Upper lobe of left lung (tissue), 6 donors: ENCODE results near the gene IQCH. TPM values are rescaled to one million over a fixed set of nuclear protein-coding genes. Genes with fewer than 3 reads are reported as not detected.
"Not testable (repeated sequence)": the region's sequence is repeated elsewhere in the genome, so short reads cannot be mapped to it uniquely, and the experiment has no call there.

Experiments used
- ATAC-seq, 2 donors: fragments of 200-7000 bp; cut with Tn5 transposase; one replicate each; pipeline ENCODE4 v1.9.1; 2022; ENCODE audit warnings: mild to moderate bottlenecking in 2 of 2, moderate library complexity in 2 of 2; ENCODE audit not compliant: low FRiP score in 2 of 2
- DNase-seq, 2 donors: peaks; one replicate each; pipeline ENCODE4 v3.0.0-alpha.2; 2019 to 2020
- H3K27ac ChIP-seq, 4 donors: fragments of 200-600 bp; sonication (generic); one replicate each; pipeline ENCODE4 v1.5.1; 2016 to 2019
- H3K27me3 ChIP-seq, 4 donors: fragments of 200-600 bp; sonication (generic); one replicate each; pipeline ENCODE4 v1.5.1; 2017 to 2019
- H3K36me3 ChIP-seq, 4 donors: fragments of 200-600 bp; sonication (generic); one replicate each; pipeline ENCODE4 v1.5.1; 2016 to 2019
- H3K4me1 ChIP-seq, 4 donors: fragments of 200-600 bp; sonication (generic); one replicate each; pipeline ENCODE4 v1.5.1; 2018 to 2019
- H3K4me3 ChIP-seq, 4 donors: fragments of 200-600 bp; sonication (generic); one replicate each; pipeline ENCODE4 v1.5.1; 2017 to 2019; ENCODE audit warnings: mild to moderate bottlenecking in 2 of 4, moderate library complexity in 1 of 4
- H3K9me3 ChIP-seq, 4 donors: fragments of 200-600 bp; sonication (generic); one replicate each; pipeline ENCODE4 v1.5.1; 2018 to 2019
- EP300 ChIP-seq, 4 donors: sonication (generic); formaldehyde crosslinking; IDR thresholded peaks; one replicate each; pipeline ENCODE4 v1.5.1; 2017; ENCODE audit warnings: antibody characterized with exemption in 4 of 4, control low read depth in 2 of 4
- POLR2A ChIP-seq, 4 donors: fragments of 450-650 bp; IDR thresholded peaks; one replicate each; pipeline ENCODE4 v1.5.1; 2016 to 2017; ENCODE audit warnings: antibody characterized with exemption in 4 of 4, mild to moderate bottlenecking in 2 of 4
- POLR2AphosphoS5 ChIP-seq, 2 donors: sonication (generic); formaldehyde crosslinking; IDR thresholded peaks; one replicate each; pipeline ENCODE4 v1.5.1; 2017; ENCODE audit warnings: antibody characterized with exemption in 2 of 2
- WGBS, 2 donors: methylation state at CpG; one replicate each; pipeline ENCODE4 v1.1.5; 2017 to 2018; 5-methylcytosine and 5-hydroxymethylcytosine counted together
- total RNA-seq, 6 donors: library from RNA; depleted of rRNA in 4 of 6; stranded (reverse); fragments of >200 nt in 4 of 6; gene quantifications; one replicate each; pipeline versions ENCODE4 v1.1.0 to v1.2.1, GENCODE V29; 2016 to 2021
- TF ChIP-seq, protein P1 (sequence below), 6 experiments: fragments of 450-650 bp in 4 of 6; fragments of 200-600 bp in 2 of 6; sonication (generic) in 2 of 6; IDR thresholded peaks; one replicate each; pipeline ENCODE4 v1.5.1; 2016 to 2019; ENCODE audit warnings: antibody characterized with exemption in 6 of 6
- donor health status: DM: no; HTN: no; CAD: no; lungs with moderate emphysema.
- donor health status: DM: no; HTN: yes; CAD: no; lungs with severe emphysema.

Gene IQCH
- total RNA-seq, 6 donors from 2014 or later: 1.0 to 18.0 (median 2.7) TPM

DNA sequence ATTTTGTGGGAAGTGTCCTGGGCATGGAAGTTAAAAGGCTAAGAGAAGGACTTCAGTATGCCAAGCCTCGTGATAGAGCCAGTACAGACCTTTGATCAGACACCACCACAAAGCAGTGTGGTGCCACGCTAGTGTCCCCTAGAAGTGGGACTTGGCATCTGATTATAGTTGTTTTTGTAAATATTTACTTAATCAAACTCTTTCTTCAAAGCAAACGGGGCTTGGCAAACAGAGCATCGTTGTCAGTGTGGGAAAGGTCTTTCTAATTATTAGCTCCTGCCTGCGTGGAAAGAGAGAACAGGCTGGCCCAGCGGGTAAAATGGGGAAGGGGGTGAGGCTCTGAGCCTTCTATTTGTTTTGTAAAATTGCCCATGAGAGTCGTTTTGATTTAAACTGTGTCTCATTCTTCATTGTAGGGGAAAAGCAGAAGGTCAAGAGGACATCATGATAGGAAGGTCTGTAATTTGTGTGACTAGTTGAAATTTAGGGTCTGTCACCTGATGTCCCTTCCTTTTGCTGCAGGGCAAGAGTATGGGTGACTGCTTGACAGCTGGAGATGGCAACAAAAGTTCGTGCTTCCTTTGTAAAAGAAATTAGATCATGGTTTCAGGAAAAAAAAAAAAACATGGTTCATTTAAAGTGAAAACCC is 105.0 kb downstream of the IQCH start:
- H3K27me3 ChIP-seq: no peaks in the 10 kb centered on the region
- no peak overlapping the region for H3K4me3 ChIP-seq
- no peaks in the 10 kb centered on the region for H3K4me1 ChIP-seq
- peaks cover 0 to 3% (median 0%) of the 10 kb centered on the region in 4 donors for H3K9me3 ChIP-seq
- ATAC-seq (no peak), DNase-seq (no peak)
- no peaks in the 10 kb centered on the region for H3K36me3 ChIP-seq
- TF ChIP-seq POLR2A (IDR thresholded peaks at IDR 0.05): no peak
- TF ChIP-seq EP300 (IDR thresholded peaks at IDR 0.05): no peak
- TF ChIP-seq, protein P1, sequence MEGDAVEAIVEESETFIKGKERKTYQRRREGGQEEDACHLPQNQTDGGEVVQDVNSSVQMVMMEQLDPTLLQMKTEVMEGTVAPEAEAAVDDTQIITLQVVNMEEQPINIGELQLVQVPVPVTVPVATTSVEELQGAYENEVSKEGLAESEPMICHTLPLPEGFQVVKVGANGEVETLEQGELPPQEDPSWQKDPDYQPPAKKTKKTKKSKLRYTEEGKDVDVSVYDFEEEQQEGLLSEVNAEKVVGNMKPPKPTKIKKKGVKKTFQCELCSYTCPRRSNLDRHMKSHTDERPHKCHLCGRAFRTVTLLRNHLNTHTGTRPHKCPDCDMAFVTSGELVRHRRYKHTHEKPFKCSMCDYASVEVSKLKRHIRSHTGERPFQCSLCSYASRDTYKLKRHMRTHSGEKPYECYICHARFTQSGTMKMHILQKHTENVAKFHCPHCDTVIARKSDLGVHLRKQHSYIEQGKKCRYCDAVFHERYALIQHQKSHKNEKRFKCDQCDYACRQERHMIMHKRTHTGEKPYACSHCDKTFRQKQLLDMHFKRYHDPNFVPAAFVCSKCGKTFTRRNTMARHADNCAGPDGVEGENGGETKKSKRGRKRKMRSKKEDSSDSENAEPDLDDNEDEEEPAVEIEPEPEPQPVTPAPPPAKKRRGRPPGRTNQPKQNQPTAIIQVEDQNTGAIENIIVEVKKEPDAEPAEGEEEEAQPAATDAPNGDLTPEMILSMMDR (IDR thresholded peaks at IDR 0.05): no peak
- no peak for TF ChIP-seq POLR2AphosphoS5 (IDR thresholded peaks at IDR 0.05)
- H3K27ac ChIP-seq: no peak overlapping the region
- WGBS, 2 donors: 55 to 56% methylated on average over 8 of the region's 8 CpGs

DNA sequence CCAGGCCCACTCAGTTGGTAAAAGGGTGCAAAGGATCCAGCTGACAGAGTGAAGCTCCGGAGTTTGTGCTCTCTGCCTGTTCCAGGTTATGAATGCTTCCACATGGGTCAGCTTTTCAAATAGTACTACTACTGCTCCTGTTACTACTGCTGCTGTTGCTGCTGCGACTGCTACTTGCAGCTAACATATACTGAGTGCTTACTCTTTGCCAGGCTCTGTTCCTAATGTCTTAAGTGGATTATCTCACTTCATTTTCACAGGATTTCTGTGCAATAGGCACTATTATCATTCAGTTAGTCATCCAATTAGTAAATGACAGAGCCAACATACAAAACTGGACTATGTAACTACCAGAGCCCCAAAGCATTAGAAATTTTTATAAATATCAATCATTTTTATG is 106.5 kb downstream of the IQCH start:
- Histone ChIP-seq H3K27ac (no peak overlapping the region), H3K36me3 (no peaks in the 10 kb centered on the region), H3K4me1 (no peaks in the 10 kb centered on the region), H3K27me3 (no peaks in the 10 kb centered on the region), H3K9me3 (peaks cover 0 to 3% (median 0%) of the 10 kb centered on the region in 4 donors), H3K4me3 (no peak overlapping the region)
- 93 to 94% methylated on average over 2 of the region's 2 CpGs for WGBS, 2 donors
- ATAC-seq (no peak), DNase-seq (no peak)
- TF ChIP-seq POLR2A (IDR thresholded peaks at IDR 0.05) (no peak), EP300 (IDR thresholded peaks at IDR 0.05) (no peak)
- TF ChIP-seq, protein P1 (IDR thresholded peaks at IDR 0.05): no peak

DNA sequence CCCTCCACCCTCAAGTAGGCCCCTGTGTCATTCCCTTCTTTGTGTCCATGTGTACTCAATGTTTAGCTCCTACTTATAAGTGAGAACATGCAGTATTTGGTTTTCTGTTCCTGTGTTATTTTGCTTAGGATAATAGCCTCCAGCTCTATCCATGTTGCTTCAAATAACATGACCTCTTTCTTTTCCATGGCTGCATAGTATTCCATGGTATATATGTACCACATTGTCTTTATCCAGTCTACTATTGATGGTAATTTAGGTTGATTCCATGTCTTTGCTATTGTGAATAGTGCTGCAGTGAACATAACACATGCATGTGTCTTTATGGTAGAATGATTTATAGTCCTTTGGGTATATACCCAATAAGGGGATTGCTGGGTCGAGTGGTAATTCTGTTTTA is 109.1 kb downstream of the IQCH start:
- 35 to 50% methylated on average over 1 of the region's 1 CpG for WGBS, 2 donors
- not testable (repeated sequence) for H3K4me3 ChIP-seq, H3K4me1 ChIP-seq, H3K27ac ChIP-seq, DNase-seq, H3K9me3 ChIP-seq, H3K36me3 ChIP-seq, ATAC-seq, H3K27me3 ChIP-seq

GRCh38 chr15:67365994-67366393 is 111.4 kb downstream of the IQCH start:
- ATAC-seq (no peak), DNase-seq (no peak)
- Histone ChIP-seq H3K9me3 (peaks cover 0 to 3% (median 0%) of the 10 kb centered on the region in 4 donors), H3K27ac (no peak overlapping the region), H3K27me3 (no peaks in the 10 kb centered on the region), H3K4me3 (no peak overlapping the region), H3K36me3 (no peaks in the 10 kb centered on the region), H3K4me1 (no peaks in the 10 kb centered on the region)
- TF ChIP-seq POLR2AphosphoS5 (IDR thresholded peaks at IDR 0.05) (no peak), POLR2A (IDR thresholded peaks at IDR 0.05) (no peak), EP300 (IDR thresholded peaks at IDR 0.05) (no peak)
- TF ChIP-seq, protein P1 (IDR thresholded peaks at IDR 0.05): no peak
- WGBS, 2 donors: 67 to 69% methylated on average over 2 of the region's 2 CpGs

- DNase-seq (no peak), ATAC-seq (no peak)
- H3K9me3 ChIP-seq: peaks cover 0 to 3% (median 0%) of the 10 kb centered on the region in 4 donors
- 55 to 92% methylated on average over 1 of the region's 1 CpG for WGBS, 2 donors
- H3K27me3 ChIP-seq: no peaks in the 10 kb centered on the region
- no peak overlapping the region for H3K4me3 ChIP-seq
- TF ChIP-seq, protein P1 (IDR thresholded peaks at IDR 0.05): no peak
- TF ChIP-seq POLR2A (IDR thresholded peaks at IDR 0.05): no peak
- TF ChIP-seq POLR2AphosphoS5 (IDR thresholded peaks at IDR 0.05): no peak
- no peak for TF ChIP-seq EP300 (IDR thresholded peaks at IDR 0.05)
- no peaks in the 10 kb centered on the region for H3K36me3 ChIP-seq
- no peaks in the 10 kb centered on the region for H3K4me1 ChIP-seq
- H3K27ac ChIP-seq: no peak overlapping the region
Measured at GRCh38 chr15:67366904-67367303, 112.3 kb downstream of the IQCH start.
